Brain microvascular endothelial cell (primary cell): ENCODE measurements around the gene BCL11A.

Experiments
- DNase-seq: peaks from one replicate; pipeline ENCODE4 v3.0.0-alpha.2; 2020
- H3K27ac ChIP-seq: fragments of 250-450 bp; sonication (Bioruptor Pico); 2 replicates; pipeline ENCODE4 v1.5.1; 2020; ENCODE audit warnings: mild to moderate bottlenecking, moderate library complexity
- H3K27me3 ChIP-seq: fragments of 250-450 bp; sonication (Bioruptor Pico); replicated peaks from 2 replicates; pipeline ENCODE4 v1.5.1; 2020; ENCODE audit warnings: mild to moderate bottlenecking
- H3K36me3 ChIP-seq: fragments of 250-450 bp; sonication (Bioruptor Pico); replicated peaks from 2 replicates; pipeline ENCODE4 v1.5.1; 2020; ENCODE audit warnings: mild to moderate bottlenecking
- H3K4me3 ChIP-seq: 2 replicates; pipeline ENCODE4 v1.5.1; 2011; ENCODE audit warnings: low read depth, mild to moderate bottlenecking, control low read depth, low read length, moderate library complexity
- CTCF ChIP-seq: IDR thresholded peaks from 2 replicates; pipeline ENCODE4 v1.5.1; 2011; ENCODE audit warnings: low read depth, mild to moderate bottlenecking, moderate library complexity, low read length, control low read depth, inconsistent platforms; ENCODE audit errors: missing control alignments
- in situ Hi-C: cut with HindIII; loops from 2 replicates; pipeline ENCODE4 v1.10.0; 2017; ENCODE audit warnings: low sequenced_read_pairs, low pct_ligation_motif_present

Gene BCL11A

GRCh38 chr2:60535685-60536312, 17.7 kb downstream of the BCL11A start:
- in situ Hi-C loops, result no loop called here
- H3K4me3 ChIP-seq, result no peak overlapping the region
- TF ChIP-seq CTCF, result no peak
- no peak for DNase-seq
- no peaks in the 10 kb centered on the region for H3K27me3 ChIP-seq
- H3K27ac ChIP-seq, result no peak overlapping the region
- H3K36me3 ChIP-seq, result no peaks in the 10 kb centered on the region

- no peak overlapping the region for H3K4me3 ChIP-seq
- in situ Hi-C loops, result no loop called here
- no peak for TF ChIP-seq CTCF
Observed at GRCh38 chr2:60534892-60535684, 18.4 kb downstream of the BCL11A start.

GRCh38 chr2:60534052-60534685, 19.3 kb downstream of the BCL11A start:
- Histone ChIP-seq H3K4me3 (no peak overlapping the region), H3K27me3 (no peaks in the 10 kb centered on the region), H3K36me3 (no peaks in the 10 kb centered on the region), H3K27ac (no peak overlapping the region)
- DNase-seq, result no peak
- in situ Hi-C loops, result no loop called here
- peak; percentile 6 for TF ChIP-seq CTCF

More at GRCh38 chr2:60534892-60535684, 18.4 kb downstream of the BCL11A start:
- Histone ChIP-seq H3K27me3 (no peaks in the 10 kb centered on the region), H3K36me3 (no peaks in the 10 kb centered on the region), H3K27ac (no peak overlapping the region)
- DNase-seq, result no peak

- H3K27ac ChIP-seq, result no peak overlapping the region
- in situ Hi-C loops, result no loop called here
- no peaks in the 10 kb centered on the region for H3K27me3 ChIP-seq
- H3K4me3 ChIP-seq, result no peak overlapping the region
- no peak for TF ChIP-seq CTCF
- no peak for DNase-seq
- no peaks in the 10 kb centered on the region for H3K36me3 ChIP-seq
Observed at GRCh38 chr2:60533101-60534051, 20.1 kb downstream of the BCL11A start.

- DNase-seq, result no peak
- H3K4me3 ChIP-seq, result no peak overlapping the region
- H3K27ac ChIP-seq, result no peak overlapping the region
- no peaks in the 10 kb centered on the region for H3K27me3 ChIP-seq
- no peak for TF ChIP-seq CTCF
- in situ Hi-C loops, result no loop called here
- no peaks in the 10 kb centered on the region for H3K36me3 ChIP-seq
Observed at GRCh38 chr2:60532421-60532820, 21.0 kb downstream of the BCL11A start.
